G401 (cell line): Measurements from ENCODE around the gene RSPO3. TPM values are rescaled to one million over a fixed set of nuclear protein-coding genes. Genes with fewer than 3 reads are reported as not detected.

ENCODE experiments used
- DNase-seq: peaks from one replicate; pipeline ENCODE4 v3.0.0-alpha.2; 2015; ENCODE audit warnings: low spot score
- in situ Hi-C: cut with HindIII; loops from 2 replicates; pipeline ENCODE4 v1.10.0; 2016; ENCODE audit warnings: low sequenced_read_pairs, mixed read lengths
- total RNA-seq: library from RNA; depleted of rRNA; stranded (reverse); fragments of >200 nt; shearing (Covaris generic); gene quantifications from 2 replicates; pipeline ENCODE4 v1.2.3, GENCODE V29; 2014

Gene RSPO3
- total RNA-seq, 1 experiment from 2014 or later = not detected

DNA sequence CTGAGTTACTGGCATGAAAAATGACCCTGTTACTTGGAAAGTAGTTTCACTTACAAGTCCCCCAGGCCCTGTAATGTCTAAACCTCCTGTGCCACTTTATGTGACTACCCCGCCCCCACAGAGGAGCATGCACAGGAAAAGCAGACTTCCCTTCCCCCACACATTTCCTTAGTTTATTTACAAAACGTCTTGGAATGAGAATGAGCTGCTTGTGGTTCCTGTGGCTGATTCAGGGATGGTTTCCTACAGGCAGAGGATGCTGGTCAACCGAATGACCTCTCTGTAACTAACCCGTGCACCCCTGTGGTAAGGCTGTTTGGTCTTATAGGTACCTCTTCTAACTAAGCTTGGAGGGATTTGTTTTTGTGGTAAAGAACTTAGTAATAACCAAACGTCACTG is 28.5 kb downstream of the RSPO3 start:
- in situ Hi-C loops = no loop called here
- no peak for DNase-seq

DNA sequence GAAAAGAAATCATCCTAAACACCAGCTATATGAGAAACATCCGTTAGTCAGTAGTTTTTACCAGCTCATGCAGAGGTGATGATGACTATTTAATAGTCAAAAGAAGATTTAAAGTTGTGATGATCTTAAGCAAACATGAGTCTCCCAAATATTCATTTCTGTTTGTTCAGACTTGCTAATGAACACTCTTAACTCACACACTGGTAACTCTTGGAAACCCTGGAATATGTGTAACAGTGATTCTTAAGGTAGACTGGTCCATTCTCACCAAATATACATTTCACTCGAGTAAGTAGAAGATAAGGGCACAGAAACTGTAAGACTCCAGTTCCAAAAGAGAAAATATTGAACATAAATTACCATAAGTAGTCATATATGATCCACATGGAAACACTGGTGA is 29.1 kb downstream of the RSPO3 start:
- no peak for DNase-seq
- in situ Hi-C loops = no loop called here

DNA sequence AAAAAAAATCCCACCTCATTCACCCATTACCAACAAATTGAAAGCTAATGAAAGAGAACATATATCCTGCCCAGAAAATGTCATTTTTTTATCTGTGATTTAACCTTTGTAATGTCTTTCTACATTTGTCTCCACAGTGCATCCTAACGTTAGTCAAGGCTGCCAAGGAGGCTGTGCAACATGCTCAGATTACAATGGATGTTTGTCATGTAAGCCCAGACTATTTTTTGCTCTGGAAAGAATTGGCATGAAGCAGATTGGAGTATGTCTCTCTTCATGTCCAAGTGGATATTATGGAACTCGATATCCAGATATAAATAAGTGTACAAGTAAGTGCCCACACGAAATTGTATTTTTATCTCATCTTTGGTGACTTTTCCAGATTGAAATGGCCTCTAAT is 30.0 kb downstream of the RSPO3 start:
- no peak for DNase-seq
- in situ Hi-C loops = no loop called here

DNA sequence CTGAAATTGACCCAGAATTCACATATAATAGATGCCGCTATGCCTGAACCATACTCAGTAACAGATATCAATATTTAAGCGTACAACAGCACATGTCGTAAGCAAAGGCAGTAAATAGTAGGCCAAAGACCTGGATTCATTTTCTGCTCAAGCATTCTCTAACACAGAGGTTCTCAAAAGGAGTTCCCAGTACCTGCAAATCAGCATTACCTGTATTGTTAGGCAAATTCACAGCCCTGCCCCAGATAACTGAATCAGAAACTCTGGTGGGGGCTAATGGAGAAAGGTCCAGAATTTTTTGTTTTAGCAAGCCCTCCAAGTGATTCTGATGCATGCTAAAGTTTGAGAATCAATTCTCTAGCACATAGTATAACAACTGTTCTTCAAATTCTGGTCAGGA is 36.0 kb downstream of the RSPO3 start:
- in situ Hi-C loops = no loop called here
- no peak for DNase-seq

DNA sequence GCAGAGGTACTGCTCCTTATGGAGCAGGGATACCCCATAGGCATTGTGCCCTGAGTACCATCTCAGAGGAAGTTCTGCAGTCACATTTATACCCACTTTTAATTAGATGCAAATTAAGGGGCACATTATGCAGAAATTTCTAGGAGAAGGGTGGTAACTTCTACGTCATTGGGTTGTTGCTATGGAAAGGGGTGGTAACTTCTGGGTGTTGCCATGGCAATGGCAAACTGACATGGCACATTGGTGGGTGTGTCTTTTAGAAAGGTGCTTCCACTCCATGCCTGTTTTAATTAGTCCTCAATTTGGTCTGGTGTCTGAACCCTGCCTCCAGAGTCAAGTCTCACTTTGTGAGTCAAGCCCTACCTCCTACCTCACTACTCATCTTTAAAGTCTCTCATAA is 42.0 kb downstream of the RSPO3 start:
- in situ Hi-C loops = no loop called here
- DNase-seq = no peak

DNA sequence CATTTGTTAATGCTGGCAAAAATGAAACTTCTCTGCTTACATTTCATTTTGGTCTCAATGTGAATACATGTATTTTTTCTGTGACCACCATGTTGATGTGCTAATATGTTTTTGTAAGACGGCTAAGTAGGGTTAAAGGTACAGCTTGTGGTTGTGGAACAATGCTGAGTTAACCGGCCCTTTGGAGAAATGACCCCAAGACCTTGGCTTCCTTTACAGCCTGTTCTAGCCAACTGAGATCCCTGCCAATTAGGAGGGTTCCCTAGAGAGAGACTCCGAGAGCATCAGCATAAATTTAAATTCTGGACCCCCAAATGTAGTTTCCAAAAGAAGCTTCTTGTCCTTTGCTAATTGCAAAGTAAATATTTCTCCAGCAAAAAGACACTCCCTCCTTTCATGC is 44.4 kb downstream of the RSPO3 start:
- in situ Hi-C loops = no loop called here
- DNase-seq = peak; percentile 40

DNA sequence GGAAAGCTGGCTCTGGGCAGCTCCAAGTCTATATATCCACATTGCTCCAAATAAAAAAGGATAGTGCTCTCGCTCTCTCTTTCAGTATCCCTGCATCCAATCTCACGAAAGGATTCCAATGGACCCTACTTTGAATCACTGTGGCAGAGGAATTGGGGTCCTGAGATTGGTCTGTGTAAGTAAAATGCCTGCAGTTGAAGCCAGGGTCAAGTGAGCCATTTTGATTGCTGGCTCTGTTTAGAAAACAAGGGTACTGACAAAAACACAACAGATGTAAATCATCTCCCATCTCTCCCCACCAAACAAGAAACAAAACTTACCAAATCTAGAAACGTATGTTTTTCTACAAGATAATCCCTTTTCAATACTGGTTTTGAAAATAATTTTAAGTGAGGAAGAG is 45.6 kb downstream of the RSPO3 start:
- in situ Hi-C loops = no loop called here
- peak; percentile 56 for DNase-seq

DNA sequence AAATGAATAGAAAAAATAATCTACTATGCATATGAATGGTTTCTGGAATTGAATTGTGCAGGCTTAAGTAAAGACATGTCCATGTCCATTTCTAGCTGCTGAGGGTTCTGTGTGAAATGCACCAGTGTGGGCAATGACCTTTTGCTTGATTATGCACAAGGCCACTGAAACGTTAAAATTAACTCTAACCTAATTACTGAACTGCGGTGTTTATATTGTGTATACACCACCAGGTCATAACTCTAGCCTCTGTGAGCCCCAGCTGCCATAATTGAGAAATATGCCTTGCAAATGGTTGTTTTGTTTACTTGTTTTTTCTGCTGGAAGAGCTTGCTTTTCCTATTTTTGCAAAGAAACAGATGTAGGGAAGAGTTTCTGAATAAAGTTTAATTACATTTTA is 46.1 kb downstream of the RSPO3 start:
- in situ Hi-C loops = no loop called here
- DNase-seq = no peak

DNA sequence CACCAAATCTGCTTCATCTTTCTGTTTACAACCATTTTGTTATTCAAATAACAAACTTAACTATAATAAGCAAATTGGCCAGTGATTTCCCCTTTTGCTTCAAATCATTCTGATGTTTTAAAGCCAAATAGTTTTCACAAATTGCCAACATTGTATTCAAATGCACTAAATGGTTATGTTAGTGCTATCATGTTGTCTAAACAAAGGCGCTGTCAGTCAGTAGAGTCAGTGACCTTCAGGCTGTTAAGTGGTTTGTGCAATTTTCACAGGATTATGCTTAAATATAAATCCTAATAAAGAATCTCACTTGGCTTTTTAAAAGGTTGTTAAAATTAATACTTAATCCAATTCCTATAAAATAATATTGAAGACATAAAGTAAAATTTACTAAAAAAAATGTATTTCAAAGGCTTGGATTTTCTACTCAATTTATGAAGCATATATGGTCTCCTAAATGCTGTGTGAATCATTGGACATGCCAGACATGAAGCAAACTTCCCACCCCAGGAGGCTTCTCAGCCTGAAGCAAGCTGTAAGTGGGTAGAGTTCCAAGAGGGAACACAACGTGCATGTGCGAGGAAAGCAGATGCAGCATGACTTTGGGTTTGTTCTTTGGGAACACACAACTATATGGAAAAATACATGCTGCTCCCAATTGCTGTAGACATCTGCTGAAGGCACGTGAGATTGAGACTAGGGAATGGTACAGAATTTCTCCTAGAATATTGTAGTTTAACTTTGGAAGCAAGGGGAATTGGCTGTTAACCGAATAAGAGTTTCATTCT is 54.9 kb downstream of the RSPO3 start:
- in situ Hi-C loops = no loop called here
- peak; percentile 62 for DNase-seq

DNA sequence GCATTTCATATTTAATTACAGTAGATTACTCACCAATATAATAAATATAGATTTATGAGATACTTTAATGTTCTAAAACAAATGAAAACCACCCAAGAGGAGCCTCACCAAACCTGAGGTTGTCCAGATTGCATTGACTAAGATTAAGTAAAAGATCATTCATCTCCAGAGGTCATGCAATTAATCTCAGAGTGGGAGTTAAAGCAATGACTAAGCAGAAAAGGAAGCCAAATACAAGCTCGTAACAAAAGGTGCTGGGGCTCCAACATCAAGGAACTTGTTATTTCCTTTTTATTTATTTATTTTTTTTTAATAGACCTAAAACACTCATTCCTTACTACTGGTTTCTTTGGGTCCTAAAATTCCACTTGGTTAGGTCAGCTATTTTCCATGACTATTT is 57.7 kb downstream of the RSPO3 start:
- no peak for DNase-seq
- in situ Hi-C loops = no loop called here

DNA sequence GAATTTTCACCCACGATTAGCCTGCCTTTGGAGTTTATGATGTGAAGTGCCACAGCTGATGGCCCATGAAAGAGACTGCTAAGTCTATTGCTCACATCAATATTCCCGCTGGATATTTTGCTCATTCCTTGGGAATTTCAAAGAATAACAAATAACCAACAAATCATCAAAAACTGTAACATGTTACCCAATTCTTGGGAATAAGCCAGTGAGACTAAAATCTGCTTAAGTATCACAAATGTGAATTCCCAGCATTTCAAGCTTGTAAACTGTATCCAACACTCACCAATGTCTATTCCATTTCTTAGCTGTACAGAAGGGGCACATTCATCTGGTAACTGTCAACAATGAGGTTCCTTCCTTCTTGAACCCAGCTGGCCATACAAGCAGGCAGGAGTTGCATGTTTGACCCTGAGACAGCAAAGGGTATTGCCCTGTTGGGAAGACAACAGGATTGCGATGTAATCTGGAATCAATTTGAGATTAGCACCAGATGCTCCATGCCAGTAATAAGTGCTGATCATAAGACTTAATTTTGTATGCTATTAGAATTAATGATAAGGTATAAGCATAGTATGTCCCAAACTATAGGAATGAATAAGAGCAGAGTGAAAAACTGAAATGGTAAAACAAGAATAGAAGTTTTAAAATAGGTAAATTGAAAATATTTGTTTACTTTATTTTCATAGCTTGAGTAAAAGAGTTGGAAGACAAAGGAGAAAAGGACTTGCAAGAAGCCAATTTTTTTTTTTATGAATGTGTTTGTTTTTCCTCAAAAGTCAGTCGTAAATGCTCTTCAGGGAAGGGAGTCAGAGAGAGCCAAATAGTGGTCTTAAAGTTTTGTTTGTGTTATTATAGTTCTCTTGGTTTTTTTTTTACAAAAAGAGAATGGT is 58.8 kb downstream of the RSPO3 start:
- no peak for DNase-seq

DNA sequence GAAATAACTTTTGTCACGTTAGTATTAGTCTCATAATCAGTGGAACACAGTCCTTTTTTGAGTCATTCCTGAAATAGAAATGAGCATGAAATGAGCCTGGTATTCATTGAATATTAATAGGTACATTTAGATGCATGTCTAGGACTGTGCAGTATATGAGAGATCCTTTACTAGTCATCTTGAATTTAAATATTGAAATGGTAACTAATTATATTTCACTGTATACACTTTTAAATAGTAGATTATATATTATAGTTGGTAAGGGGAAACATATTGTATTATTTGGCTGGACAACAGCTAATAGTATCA is 59.4 kb downstream of the RSPO3 start:
- no peak for DNase-seq
- in situ Hi-C loops = no loop called here

More for the DNA sequence above, 58.8 kb downstream of the RSPO3 start:
- in situ Hi-C loops = no loop called here

DNA sequence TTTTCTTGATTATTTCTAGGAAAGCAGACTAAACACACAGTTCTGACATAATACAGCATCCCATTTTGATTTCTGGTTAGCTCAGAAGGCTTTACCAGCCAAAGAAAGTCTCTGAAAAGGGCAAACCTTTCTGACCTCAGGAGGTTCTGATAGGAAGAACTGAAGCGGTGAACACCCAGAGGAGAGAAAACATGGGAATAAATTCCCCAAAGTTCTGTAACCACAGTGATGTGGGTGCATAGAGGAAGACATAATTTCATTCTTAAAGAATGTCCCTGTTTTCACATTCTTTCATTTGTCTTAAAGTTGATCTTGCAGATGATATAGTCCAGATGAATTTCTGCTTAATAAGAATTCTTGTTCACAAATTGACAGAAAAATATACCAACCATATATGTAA is 60.3 kb downstream of the RSPO3 start:
- in situ Hi-C loops = no loop called here
- no peak for DNase-seq

DNA sequence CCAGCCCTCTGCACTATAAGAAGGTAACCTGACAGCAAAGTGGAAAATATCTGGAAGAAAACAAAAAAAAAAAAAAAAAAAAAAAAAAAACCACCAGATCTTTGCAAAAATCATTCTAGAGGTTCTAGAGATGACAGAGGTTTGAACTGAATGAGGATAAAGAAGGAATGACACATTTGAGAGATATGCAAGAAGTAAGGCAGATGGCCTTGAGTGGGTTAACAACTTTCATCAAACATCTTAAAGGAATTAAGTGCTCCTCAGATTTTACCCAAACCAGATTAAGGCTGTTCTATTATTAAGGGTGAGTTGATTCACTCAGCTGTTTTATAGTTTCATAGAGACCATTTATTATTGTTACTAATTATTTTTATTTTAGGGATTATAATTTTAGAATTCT is 62.0 kb downstream of the RSPO3 start:
- in situ Hi-C loops = no loop called here
- no peak for DNase-seq

DNA sequence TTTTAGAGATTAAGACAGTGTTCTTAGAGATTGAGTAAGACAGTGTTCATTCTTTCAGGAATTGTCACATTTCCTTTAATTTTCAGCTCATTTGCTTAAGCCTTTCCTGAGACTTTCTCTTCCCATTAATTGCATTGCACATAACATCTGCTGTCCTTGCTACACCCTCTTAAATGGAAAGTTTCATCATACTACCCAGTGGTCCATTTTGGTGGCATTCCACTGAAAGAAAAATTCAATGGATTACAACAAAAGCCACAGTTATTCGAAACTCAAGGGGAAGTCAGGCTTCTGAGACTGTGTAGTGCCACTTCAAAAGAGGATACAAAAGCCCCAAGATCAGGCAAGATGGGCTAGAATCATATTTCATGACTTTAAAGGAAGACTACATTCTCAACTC is 64.0 kb downstream of the RSPO3 start:
- in situ Hi-C loops = no loop called here
- no peak for DNase-seq

DNA sequence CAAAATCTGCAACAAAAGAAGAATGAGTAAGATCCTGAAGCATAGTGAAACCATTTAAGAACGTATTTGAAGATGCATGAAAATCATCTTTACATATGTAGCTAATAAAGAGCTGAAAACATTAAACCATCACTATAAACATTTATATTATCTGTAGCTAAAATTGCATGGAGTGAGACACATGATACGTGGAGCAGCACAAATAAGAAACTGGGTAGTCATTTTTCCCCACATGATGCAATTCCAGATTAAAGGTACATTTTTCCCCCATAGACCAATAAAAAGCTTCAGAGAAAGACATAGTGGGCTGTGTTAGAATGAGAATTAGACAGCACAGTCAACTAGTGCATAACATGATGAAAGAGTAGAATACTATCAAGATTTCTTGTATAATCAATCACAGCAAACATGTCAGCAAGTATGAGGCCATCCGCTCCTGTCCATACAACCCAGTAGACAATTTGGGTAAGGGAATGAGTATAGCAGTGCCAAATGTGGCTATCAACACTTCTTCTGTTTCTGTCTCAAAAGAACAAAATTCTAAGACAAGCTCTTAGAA is 67.0 kb downstream of the RSPO3 start:
- in situ Hi-C loops = no loop called here
- DNase-seq = no peak

DNA sequence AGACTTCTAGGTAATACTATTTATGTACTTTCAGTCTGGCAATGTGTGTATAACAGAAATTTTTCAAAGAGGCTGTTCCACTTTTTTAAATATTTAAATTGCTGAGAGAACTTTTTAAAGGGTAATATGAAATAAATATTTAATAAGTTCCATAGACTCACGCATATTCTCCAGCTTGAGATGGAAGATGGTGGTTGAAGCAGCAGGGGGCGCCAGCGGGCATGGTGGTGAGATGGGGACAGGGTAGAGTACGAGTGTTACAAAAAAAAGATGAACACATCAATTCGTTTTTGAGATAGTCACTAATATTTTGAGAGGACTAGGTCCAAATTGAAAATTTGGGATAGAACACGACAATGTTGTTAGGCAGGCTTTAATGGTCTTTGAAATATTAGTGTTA is 68.4 kb downstream of the RSPO3 start:
- in situ Hi-C loops = no loop called here
- DNase-seq = no peak

DNA sequence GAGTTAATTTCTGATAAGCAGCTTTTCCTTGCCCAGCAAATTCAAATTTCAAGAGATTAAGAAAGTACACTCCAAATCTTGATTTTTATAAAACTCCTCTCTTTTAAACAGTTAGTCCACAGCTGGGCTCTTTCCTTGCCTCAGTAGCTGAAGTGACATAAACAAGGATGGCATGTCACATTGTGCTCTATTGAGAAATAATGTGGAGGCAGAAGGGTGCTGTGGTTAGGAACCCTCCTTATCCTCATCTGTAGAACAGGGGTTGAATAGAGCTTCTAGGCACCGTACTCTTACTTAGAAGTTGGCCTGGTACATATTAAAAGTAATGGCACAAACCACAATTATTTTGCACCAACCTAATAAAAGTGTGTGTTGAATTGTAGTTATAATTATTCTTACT is 70.3 kb downstream of the RSPO3 start:
- in situ Hi-C loops = no loop called here
- no peak for DNase-seq

DNA sequence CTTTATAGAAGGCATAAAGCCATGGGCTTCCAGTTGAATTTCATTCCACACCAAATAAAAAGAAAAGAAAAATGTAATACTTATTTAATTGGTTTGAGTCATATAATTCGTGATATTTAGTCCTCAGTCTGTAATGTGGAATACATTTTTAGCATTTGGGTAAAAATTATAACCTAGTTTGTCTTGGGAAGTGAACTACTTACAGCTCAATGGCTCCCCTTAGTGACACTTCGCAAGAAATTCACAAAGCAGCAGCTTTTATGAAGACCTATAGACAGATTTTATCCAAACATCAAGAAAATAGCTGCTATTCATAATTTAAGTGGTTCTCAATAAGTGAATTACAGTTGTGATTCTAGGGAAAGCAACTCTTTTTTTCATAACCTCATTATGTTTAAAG is 72.1 kb downstream of the RSPO3 start:
- peak; percentile 42 for DNase-seq
- in situ Hi-C loops = no loop called here

DNA sequence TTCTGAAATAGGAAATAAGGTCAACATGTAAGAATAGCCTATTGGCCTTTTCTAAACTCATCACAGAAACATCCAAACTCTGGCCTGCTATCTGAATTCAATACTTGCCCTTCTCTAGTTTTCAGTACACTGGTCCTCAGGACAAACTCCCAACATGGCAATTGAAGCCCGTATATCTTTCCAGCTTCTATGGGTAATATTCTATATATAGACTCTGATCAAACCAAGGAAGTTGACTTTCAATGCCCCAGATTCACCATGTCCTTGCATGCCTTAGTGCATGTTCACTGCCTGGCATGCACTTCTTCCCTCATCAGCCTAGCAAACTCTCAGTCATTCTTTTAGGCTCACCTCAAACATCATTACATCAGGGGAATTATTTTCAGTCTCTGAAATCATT is 73.2 kb downstream of the RSPO3 start:
- in situ Hi-C loops = no loop called here
- no peak for DNase-seq
